ENCODE results near the gene PKP2.

The PKP2 gene

DNA sequence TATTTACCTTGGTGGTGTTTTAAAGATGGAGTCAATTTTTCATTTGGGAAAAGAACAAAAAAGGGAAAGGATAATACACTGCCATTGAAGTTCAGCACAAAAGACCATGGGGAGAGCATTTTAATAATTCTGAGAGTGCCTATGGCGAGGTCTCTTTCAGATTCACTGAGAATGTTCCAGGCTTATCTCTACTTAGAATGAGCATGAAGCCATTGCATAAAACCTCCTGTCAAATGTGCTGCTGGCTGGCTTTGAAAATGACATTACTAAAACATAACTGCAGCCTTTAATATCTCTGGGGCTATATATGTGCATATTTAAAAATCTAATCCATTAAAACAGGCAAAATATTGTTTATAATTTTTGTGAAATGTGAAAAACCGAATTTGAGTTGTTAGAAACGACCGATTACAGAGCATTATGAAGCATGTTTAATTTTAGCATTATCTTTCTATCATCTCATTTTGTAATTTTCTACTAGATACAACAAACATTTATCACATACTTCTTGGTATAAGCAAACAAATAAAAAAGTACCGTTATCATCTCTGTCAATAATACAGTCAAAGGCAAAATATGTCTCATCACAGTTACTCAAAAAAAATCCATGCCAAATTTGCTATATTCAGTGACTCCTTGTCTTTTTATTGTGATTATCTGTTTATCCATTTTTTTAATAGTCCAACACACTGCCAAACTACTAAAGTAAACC is 95.2 kb downstream of the PKP2 start:
- no peak for DNase-seq

DNA sequence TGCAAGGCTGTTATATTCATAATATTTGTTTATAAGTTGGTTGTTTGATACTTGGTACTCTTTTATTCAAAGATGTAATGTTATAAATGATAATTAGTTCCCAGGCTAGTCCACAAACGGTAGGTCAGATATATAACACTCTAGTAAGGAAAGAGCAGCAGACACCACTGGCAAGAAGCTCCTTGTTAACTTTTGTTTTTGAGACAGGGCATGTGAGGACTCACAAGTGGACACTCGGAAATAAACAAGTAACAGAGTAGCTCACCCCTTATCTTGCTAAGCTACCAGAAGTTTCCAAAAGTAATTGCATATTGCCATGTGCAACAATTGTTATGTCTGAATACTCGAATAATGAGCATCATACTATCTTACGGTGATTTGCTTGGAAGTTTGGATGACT is 102.3 kb downstream of the PKP2 start:
- no peak for DNase-seq

DNA sequence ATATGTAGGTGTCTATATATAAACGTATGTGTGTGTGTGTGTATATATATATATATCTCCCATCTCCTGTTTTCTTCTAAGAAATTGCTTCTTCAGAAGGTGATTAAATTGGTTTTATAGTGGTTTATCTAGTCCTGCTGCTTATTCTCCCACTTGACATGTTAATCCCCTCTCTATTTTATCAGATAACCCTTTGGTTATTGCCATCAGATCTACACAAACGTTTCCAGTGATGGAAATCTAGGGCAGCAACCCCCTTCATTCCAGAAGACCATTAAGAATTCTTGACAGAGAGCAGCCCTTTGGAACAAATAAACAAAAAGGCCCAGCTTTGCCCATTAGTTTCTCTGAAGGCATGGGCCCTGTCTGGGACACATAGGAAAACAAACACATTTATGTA is 106.7 kb downstream of the PKP2 start:
- DNase-seq = no peak

DNA sequence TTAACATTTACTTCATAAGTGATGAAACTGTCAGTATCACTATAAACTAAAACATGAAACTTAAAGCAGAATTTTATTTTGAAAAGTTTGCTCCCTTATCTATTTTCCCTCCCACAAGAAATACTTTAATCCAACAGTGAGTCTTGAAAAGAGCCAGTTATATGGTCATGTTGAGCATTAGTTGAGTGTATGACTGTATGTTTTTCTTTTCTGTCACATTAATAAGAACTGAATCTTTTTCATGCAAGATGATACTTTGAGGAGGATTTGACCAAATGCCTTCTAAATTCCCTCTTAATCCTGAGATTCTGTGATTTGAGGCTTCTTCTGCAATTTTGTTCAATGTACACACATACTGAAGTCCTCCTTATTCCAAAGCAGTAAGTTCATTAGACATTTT is 107.1 kb downstream of the PKP2 start:
- no peak for DNase-seq

DNA sequence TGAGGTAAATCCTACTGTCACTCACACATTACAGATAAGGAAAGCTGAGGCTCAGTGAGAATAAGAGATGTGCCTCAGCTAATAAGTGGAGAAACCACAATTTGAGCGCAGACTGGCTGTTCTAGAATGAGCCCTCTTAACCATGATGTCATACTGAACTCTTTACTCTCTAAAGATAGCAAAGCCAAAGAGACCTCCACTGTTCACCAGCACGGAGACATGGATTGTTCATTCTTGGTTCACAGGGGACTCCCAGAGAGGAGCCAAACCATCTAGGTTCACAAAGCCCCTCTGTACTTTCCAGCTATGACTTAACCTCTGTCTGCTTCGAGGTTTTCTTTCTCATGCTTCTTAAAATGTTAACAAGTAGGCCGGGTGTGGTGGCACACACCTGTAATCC is 108.2 kb downstream of the PKP2 start:
- DNase-seq = no peak

DNA sequence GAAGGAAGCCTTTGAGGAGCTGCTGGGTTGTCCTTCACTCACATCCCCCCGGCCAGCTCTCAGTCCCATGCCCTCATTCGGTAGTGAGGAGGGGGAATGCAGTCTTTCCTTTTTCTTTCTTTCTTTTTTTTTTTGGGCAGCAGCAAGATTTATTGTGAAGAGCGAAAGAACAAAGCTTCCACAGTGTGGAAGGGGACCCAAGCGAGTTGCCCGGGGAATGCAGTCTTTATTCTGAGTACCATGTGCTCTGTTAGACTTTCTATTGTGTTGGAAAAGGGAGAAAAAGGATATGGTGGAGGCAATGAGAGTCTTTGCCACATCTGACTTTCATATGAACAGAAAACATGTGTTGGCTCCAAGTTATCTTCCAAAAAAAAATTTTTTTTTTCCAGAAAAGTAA is 111.0 kb downstream of the PKP2 start:
- DNase-seq = no peak

DNA sequence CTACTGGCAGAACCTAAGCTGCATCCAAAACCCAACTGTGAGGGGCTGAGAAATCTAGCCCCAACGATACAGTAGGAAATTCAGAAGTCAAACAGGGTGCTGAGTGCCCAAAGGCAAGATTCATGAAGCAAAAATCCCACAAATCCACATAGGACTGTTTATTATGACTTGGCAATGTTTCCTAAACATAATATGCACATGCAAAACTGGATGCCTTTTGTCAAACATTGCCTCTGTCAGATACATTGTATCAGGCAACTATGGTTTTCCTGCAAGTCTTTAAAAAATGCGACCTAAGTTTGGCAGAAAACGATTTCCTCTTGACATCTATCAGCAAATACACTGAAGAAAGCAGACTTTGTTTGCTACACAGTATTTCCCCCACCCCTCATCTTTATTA is 113.5 kb downstream of the PKP2 start:
- no peak for DNase-seq

DNA sequence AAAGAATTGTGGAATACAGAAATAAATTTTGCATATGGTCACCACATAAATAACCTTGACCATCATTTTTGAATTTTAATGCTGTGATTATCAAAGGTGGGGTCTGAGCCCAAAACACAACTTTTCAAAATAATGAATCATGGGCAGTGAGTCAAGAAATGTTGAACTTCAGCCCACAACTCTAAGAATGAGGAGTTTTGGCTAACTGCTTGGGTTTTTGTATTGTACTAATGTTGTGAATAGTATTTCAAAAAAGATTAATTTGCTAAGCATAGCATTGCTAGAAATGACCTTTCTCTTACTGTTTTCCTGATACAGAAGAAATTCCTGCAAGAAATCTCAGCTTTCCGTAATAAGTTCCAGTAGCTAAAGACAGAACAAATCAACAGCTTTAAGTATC is 116.5 kb downstream of the PKP2 start:
- DNase-seq = no peak

DNA sequence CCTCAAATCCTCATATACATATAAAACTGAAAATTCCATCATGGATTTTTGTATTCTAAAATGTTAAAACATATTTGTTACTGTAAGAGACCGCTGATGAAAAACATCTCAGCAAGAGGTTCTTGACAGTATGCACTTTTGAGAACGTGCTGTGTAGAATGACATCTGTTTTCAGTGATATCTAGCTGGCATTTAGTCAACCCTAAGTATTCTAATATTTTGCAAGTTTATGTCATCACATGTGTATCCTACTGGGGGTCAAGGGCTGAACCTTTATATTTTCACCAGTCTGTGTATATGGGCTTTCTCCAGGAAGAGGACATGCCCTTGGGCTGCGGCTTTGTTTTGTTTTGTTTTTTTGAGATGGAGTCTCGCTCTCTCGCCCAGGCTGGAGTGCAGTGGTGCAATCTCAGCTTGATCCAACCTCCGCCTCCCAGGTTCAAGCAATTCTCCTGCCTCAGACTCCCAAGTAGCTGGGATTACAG is 118.8 kb downstream of the PKP2 start:
- no peak for DNase-seq

DNA sequence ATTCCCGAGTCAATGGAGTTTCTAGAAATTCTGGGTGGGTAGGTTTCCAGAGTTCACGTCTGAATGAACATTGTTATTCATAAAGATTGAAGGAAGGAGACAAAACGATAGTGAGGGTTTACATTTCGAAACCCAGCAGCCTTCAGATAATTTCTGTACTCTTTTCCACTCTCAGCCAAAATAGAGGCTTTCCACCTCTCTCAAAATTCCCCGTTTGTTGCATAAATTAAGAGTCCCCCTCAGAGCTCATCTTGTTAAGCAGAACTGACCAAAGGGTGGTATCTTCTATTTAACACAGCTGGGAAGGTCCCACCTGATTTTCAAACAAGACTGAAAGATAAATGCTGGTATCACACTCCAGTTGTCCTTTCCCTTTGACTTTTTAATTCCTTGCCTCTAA is 119.4 kb downstream of the PKP2 start:
- no peak for DNase-seq

DNA sequence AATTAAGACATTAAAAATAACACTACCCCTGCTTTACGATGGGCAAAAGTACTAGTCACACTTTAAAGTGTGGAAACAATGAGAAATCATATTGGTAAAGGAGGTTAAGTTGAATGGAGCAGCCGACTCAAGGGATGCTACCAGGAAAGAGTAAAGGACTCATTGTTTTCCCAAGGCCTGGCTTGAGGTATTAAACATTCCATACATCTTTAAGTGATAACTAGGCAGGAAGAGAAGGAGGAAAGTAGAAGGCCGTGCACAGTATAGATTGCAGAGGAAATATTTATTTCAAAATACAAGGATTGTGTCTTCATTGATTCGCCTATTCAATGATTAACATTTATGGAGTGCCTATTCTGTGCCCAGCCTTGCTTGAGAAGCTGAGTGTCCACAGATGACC is 120.3 kb downstream of the PKP2 start:
- no peak for DNase-seq

DNA sequence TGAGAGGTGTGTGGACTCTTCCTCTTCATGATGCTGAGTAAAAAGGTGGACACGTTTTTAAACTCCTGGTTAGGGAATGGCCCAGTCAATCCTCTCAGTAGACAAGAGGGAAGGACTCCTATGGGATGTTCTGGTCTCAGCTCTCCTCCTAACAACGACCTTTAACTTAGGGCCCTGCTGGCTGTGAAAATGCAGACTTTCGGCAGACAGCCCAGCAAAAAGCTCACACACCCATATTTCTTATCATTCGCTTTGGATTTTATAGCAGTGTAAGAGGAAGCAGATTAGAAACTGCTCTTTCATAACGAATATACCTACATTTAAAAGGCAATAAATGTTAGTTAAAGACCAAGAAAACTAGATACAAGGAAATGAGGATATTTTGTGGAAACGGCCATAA is 122.9 kb downstream of the PKP2 start:
- no peak for DNase-seq

DNA sequence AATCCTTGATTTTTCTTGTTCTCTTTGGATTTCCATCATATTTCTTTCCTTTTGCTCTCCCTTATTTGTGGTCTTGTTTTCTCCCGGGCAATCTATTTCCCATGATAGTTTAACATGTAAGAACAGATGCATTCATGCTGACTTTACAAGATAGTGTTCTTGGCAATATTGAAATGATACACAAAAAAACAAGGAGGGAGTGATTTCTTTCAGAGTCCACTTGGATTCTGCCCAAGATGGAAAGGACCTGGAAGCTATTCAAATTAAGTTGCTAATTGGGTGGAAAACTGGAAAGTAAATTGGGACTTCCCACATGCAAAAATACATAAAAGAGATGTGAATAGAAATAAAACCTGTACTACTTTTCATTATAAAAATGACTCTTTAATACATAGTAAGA is 126.4 kb downstream of the PKP2 start:
- DNase-seq = no peak

DNA sequence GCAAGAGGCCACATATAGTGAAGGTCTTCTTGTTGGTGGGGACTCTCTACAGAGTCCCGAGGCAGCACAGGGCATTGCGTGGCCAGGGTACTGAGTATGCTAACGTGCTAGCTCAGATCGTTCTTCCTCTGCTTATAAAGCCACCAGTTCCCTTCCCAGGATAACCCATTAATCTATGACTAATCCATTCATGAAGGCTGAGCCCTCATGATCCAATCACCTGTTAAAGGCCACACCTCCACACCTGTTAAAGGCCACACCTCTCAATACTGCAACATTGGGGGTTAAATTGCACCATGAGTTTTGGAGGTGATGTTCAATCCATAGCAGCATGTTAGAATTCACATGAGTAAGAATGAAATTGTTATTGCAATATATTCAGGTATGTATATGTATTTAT is 128.1 kb downstream of the PKP2 start:
- no peak for DNase-seq

DNA sequence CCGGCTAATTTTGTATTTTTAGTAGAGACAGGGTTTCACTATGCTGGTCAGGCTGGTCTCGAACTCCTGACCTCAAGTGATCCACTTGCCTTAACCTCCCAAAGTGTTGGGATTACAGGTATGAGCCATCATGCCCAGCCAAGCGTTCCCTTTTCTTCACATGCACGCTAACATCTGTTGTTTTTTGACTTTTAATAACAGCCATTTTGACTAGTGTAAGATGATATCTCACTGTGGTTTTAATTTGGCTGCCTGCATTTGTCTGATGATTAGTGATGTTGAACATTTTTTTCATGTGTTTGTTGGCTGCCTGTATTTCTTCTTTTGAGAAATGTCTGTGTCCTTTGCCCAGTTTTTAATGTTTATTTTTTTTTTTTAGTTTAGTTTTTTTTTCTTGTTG is 130.7 kb downstream of the PKP2 start:
- DNase-seq = no peak

DNA sequence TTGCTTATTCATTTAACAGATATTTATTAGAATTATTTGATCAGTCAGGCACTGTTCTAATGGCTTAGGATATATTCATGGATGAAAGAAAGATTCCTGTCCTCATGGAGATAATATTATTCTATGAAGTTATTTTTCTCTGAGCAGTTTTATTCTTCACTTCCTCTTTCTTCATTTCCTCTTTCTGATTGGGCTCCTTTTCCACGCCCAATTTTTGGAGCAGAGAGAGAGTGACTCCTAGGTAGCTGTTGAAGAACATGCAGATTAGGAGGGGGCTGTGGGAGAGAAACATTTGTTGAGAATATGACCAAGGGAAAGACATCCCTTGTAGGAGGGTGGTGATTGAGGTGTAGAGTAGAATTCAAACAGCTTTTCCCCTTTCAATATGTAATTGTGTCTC is 134.9 kb downstream of the PKP2 start:
- DNase-seq = no peak

DNA sequence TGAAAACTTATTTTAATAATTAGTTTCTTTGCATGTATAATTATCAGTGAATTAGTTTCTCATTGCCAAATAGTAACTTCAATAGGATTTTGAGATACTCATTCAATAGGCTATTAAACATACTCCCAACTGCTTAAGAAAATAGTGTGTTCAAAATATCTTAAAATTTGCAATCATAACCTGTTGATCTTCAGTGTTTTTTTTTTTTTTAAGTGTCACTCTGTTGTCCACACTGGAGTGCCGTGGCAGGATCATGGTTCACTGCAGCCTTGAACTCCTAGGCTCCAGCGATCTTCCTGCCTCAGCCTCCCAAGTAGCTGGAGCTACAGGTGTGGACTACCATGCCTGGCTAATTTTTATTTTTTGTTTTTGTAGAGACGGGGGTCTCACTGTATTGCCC is 139.4 kb downstream of the PKP2 start:
- no peak for DNase-seq

DNA sequence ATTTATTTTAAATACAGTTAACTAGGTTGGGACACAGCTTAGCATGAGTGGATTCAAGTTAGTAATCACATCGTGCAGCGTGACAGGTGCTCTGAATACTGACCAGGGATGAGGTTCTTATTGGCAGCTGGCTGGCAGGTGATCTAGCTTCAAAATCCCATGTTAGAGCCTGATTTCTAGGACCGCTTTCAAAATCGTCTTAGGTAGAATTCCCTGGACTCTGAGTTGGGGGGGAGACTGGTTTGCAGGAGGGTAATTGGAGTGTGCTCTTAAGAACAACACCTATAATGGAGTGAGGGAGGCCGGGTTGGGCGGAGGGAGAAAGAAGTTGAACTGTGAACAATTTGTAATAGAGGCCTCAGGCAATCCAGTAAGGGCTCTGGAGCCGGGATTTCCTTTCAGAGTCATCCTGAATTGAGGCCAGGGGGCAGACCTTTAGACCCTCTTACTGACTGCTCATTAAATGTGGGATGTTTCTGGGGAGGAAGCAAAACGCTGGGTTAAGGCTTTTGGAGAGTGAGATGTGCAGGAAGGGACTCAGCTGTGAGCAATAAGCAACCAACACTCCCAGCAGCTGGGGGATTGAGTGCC is 140.0 kb downstream of the PKP2 start:
- DNase-seq = no peak

DNA sequence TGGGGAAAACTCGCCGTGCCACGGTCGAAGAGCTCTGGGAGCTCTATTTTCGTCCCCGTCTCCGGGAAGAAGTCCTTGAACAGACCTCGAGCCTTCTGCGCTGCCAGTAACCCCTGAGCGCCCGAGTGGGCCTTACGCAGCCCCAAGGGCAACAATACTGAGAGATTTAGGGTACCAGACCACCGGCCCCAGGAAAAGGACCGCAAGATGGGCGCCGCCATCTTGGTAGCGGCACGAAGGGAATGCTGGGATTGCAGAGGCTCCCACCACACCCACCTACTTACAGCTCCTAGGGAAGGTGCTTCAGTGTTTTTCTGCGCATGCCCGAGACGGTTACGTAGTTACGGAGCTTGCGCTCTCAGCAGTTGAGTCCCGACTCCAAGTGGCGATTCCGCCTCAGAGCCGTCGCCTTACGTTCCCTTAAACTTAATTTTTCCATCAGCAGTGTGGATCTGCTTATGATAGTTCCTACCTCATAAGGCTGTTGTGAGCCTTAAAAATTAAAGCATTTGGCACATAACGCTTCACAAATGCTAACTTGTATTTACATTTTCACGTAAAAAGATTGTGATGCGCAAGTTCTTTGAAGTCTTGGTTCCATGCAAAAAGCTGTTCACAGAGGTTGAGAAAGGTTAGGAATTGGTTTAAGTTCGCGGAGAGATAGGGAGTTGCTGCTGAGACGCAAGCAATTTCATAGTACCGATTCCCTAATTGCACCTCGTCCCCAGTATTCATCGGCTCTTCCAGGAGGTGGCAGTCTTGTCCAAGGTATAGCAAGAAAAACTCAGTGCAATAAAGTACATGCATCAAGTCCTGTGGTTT is 140.7 kb downstream of the PKP2 start, which contains the start of gene YARS2:
TSS of gene YARS2 (minus strand) at position 244 of the 822 bp plus-strand sequence. CDS start at position 221, 23 bp downstream.
- DNase-seq = peak; percentile 84

DNA sequence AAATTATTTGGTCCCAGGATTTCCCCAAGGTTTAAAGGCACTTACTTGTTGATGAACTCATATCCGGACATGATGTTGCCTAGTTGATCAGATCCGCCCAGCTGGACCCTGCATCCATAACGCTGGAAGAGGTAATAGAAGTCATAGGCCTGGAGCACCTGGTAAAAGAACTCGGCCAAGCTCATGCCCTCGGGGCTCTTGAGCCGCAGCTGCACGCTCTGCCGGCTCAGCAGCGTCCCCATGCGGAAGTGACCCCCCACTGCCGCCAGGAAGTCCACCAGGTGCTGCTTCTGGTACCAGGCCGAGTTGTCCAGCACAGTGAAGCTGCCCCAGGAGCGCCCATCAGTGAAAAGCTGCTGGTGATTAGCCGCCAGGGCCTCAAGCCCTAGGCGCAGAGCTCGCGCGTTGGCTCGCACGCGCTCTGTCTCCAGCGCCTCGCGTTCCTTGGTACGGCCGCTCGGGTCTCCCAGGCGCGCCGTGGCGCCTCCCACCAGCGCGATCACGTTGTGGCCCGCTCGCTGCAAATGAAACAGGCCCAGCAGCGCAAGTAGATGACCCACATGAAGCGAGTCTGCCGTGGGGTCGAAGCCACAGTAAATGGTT is 141.4 kb downstream of the PKP2 start:
- peak; percentile 41 for DNase-seq

DNA sequence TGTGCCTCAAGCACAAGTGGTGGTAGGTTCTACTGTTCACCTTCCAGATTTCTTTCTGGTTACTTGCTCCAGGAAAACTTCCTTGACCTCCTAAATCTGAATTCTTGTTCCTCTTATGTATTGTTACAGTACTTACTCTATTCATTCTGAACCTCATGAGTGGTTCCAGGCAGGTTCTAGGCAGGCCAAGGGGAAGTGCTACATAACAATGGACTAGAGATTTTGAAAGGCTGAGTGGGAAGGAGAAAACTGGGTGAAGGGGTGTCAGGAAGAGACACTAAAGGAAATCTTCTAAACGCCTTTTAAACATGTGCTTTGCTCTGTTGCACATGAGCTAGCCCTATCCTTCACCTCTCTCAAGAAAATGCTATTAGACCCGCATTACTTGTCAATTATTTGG is 142.5 kb downstream of the PKP2 start:
- DNase-seq = no peak

DNA sequence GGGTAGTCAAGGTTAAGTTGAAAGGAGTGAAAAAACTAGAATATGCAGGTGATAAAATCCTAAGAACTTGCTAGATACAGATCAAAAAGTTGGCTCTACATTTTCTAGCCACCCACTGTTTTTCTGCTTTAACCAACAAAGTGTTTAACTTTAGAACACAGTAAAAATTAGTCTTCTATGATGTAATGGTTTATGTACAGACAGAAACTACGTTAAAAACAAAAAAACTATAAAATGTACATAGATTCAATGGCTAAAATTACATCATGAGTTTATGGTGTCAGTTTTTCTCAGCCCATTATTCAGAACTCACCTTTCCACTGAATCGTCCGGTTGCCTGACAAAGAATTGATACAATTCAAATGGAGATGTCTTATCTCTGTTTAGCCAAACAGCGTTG is 143.0 kb downstream of the PKP2 start:
- no peak for DNase-seq

DNA sequence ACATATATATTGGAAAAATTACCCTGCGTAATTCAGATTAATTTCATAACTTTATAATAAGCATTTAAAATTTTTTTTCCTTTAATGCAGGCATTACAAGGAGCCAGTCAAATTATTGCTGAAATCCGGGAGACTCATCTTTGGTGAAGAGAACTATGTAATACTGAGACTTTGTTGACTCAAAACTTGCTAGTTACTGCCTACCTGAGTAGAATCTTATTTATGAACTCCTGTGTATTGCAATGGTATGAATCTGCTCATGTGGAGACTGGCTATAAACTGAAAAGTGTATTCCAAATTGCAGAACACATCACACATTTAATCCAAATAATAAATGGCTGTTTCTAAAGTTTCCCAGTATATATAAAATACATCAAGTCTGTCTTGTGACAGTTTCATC is 153.3 kb downstream of the PKP2 start:
- DNase-seq = no peak

DNA sequence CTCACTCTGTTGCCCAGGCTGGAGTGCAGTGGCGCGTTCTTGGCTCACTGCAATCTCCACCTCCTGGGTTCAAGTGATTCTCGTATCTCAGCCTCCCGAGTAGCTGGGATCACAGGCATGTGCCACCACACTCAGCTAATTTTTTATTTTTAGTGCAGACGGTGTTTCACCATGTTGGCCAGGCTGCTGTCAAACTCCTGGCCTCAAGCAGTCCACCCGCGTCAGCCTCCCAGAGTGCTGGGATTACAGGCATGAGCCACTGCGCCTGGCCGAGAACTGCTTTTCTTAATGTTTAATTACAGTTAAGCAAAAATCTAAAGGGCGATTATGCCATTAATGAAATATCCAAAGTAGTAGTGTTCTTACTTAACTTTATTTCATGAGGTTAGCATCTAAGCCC is 154.4 kb downstream of the PKP2 start:
- no peak for DNase-seq

Measured in NCI-H2029 treated with DMSO at 0.1 percent for 48 hours (cell line).